Trophoblast cell (in vitro differentiated cells and primary cell): ENCODE data around the gene DUS3L.
"Not testable (repeated sequence)": the region's sequence is repeated elsewhere in the genome, so short reads cannot be mapped to it uniquely, and the experiment has no call there.

ENCODE experiments used
- DNase-seq, 2 donors: peaks; one replicate each; pipeline ENCODE4 v3.0.0-alpha.2; 2016
- H2AFZ ChIP-seq: 2 replicates; pipeline ENCODE4 v1.6.1; 2013; ENCODE audit warnings: low read length, moderate library complexity, mild to moderate bottlenecking; ENCODE audit not compliant: insufficient read depth, poor library complexity
- H2AK5ac ChIP-seq: 2 replicates; pipeline ENCODE4 v1.6.1; 2013; ENCODE audit warnings: mild to moderate bottlenecking, low read length
- H2BK120ac ChIP-seq: 2 replicates; pipeline ENCODE4 v1.6.1; 2013; ENCODE audit warnings: low read length, mild to moderate bottlenecking, moderate library complexity; ENCODE audit not compliant: insufficient read depth, poor library complexity
- H2BK12ac ChIP-seq: 2 replicates; pipeline ENCODE4 v1.6.1; 2013; ENCODE audit warnings: mild to moderate bottlenecking, low read length, moderate library complexity
- H2BK5ac ChIP-seq: 2 replicates; pipeline ENCODE4 v1.6.1; 2013; ENCODE audit warnings: low read length, low read depth, moderate library complexity, mild to moderate bottlenecking; ENCODE audit not compliant: poor library complexity
- H3K14ac ChIP-seq: 2 replicates; pipeline ENCODE4 v1.6.1; 2013; ENCODE audit warnings: mild to moderate bottlenecking, low read length
- H3K18ac ChIP-seq: 2 replicates; pipeline ENCODE4 v1.6.1; 2013; ENCODE audit warnings: mild to moderate bottlenecking, low read length
- H3K23ac ChIP-seq: 2 replicates; pipeline ENCODE4 v1.6.1; 2013; ENCODE audit warnings: low read length
- H3K27ac ChIP-seq: 2 replicates; pipeline ENCODE4 v1.5.1; 2013; ENCODE audit warnings: low read depth, mild to moderate bottlenecking, inconsistent platforms, low read length, moderate library complexity
- H3K27me3 ChIP-seq: 2 replicates; pipeline ENCODE4 v1.6.1; 2013; ENCODE audit warnings: inconsistent platforms, mild to moderate bottlenecking, low read length, moderate library complexity; ENCODE audit not compliant: insufficient read depth
- H3K36me3 ChIP-seq, 2 experiments: 1 replicate in 1 of 2; 2 replicates in 1 of 2; pipeline ENCODE4 v1.6.1; 2013; ENCODE audit warnings: low read length in 2 of 2, mild to moderate bottlenecking in 2 of 2, moderate library complexity in 1 of 2; ENCODE audit not compliant: insufficient read depth in 2 of 2, control insufficient read depth in 1 of 2
- H3K4ac ChIP-seq: 2 replicates; pipeline ENCODE4 v1.6.1; 2013; ENCODE audit warnings: low read depth, mild to moderate bottlenecking, low read length, moderate library complexity
- H3K4me1 ChIP-seq, 2 experiments: 1 replicate in 1 of 2; 2 replicates in 1 of 2; pipeline ENCODE4 v1.6.1; 2013; ENCODE audit warnings: low read length in 2 of 2, mild to moderate bottlenecking in 2 of 2, moderate library complexity in 1 of 2; ENCODE audit not compliant: insufficient read depth in 2 of 2, control insufficient read depth in 1 of 2
- H3K4me2 ChIP-seq: 2 replicates; pipeline ENCODE4 v1.6.1; 2013; ENCODE audit warnings: inconsistent platforms, mild to moderate bottlenecking, low read length, moderate library complexity
- H3K4me3 ChIP-seq: 2 replicates; pipeline ENCODE4 v1.5.1; 2013; ENCODE audit warnings: mild to moderate bottlenecking, low read depth, low read length, inconsistent platforms
- H3K79me1 ChIP-seq: one replicate; pipeline ENCODE4 v1.6.1; 2013; ENCODE audit warnings: low read length
- H3K79me2 ChIP-seq: 2 replicates; pipeline ENCODE4 v1.6.1; 2013; ENCODE audit warnings: low read length, mild to moderate bottlenecking; ENCODE audit not compliant: control insufficient read depth, insufficient read depth, poor library complexity
- H3K9ac ChIP-seq: 2 replicates; pipeline ENCODE4 v1.6.1; 2013; ENCODE audit warnings: mild to moderate bottlenecking, low read length
- H3K9me3 ChIP-seq: 2 replicates; pipeline ENCODE4 v1.6.1; 2013; ENCODE audit warnings: low read depth, mild to moderate bottlenecking, control low read depth, inconsistent platforms, low read length; ENCODE audit not compliant: insufficient read depth
- H4K12ac ChIP-seq: 2 replicates; pipeline ENCODE4 v1.6.1; 2013; ENCODE audit warnings: low read depth, mild to moderate bottlenecking, low read length, moderate library complexity
- H4K8ac ChIP-seq: 2 replicates; pipeline ENCODE4 v1.6.1; 2013; ENCODE audit warnings: low read depth, mild to moderate bottlenecking, low read length, moderate library complexity
- H4K91ac ChIP-seq: one replicate; pipeline ENCODE4 v1.6.1; 2013; ENCODE audit warnings: low read depth, mild to moderate bottlenecking, low read length, moderate library complexity
- WGBS: extraction: QIAGEN DNeasy Blood & Tissue Kit; methylation state at CpG from one replicate; pipeline ENCODE4 v1.1.7; 2013; ENCODE audit warnings: missing lambda C conversion rate; ENCODE audit not compliant: insufficient read length, insufficient coverage; ENCODE audit errors: extremely low coverage; 5-methylcytosine and 5-hydroxymethylcytosine counted together

The DUS3L gene

DNA sequence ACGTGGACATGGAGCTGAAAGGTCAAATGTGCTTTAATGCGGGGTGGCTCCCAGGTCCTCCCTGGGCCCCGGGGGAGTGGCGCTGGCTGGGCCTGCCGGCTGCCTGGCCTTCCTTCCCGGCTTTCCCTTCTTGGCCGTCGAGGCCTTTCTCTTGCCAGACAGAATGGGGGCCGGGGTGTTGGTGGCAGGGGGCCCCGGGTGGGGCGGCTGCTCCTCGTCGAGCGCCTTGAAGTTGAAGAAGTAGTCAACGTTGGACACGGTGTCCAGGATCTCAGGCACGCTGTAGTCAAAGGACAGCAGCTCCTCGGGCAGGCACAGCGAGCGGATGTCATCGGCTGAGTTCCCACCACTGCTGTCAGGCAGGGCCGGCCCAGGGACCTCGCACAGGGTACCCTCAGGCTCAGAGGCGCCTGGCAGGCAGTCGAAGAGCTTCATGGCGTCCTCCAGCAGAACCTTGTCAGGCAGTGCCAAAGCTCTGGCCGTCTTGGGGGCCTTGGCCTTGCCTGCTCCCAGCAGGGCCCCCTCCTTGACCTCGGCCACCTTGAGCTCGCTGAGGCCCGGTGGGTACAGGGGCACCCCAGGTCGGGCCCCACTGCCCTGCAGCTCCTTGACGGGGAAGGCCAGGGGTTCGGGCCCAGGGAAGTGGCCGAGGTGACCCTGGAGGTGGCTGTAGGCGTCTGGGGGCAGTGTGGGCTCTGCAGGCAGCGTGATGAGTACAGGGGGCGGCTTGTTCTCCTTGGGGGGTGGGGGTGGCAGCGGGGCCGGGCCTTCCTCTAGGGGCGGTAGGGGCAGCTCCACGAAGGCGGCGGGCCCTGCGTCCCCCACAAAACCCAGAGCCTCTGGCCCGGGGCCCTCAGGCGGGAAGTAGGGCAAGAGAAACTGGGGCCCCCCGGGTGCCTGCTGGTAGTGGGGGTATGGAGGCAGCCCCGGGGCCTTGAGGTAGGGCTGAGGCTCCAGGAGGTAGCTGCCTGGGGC is 7.7 kb downstream of the DUS3L start:
- no peak overlapping the region for H2BK12ac ChIP-seq
- no peaks in the 10 kb centered on the region for H3K4me1 ChIP-seq
- no peak overlapping the region for H4K8ac ChIP-seq
- H2AFZ ChIP-seq, result no peak overlapping the region
- H3K79me1 ChIP-seq, result no peaks in the 10 kb centered on the region
- no peak overlapping the region for H2AK5ac ChIP-seq
- no peaks in the 10 kb centered on the region for H3K79me2 ChIP-seq
- H3K9me3 ChIP-seq, result peaks cover 6% of the 10 kb centered on the region
- no peak overlapping the region for H3K27ac ChIP-seq
- H4K91ac ChIP-seq, result no peak overlapping the region
- peaks cover 42 to 44% of the 10 kb centered on the region in 2 experiments for H3K36me3 ChIP-seq
- no CpG with 5 or more reads among the region's 48 CpGs for WGBS
- H3K4me3 ChIP-seq, result no peak overlapping the region
- DNase-seq, result no peak
- no peak overlapping the region for H3K14ac ChIP-seq
- no peak overlapping the region for H3K9ac ChIP-seq
- H2BK120ac ChIP-seq, result no peak overlapping the region
- no peak overlapping the region for H4K12ac ChIP-seq
- H3K4ac ChIP-seq, result no peak overlapping the region
- H2BK5ac ChIP-seq, result no peak overlapping the region
- peaks cover 2% of the 10 kb centered on the region for H3K27me3 ChIP-seq
- H3K18ac ChIP-seq, result no peak overlapping the region
- H3K4me2 ChIP-seq, result no peak overlapping the region
- H3K23ac ChIP-seq, result no peak overlapping the region

DNA sequence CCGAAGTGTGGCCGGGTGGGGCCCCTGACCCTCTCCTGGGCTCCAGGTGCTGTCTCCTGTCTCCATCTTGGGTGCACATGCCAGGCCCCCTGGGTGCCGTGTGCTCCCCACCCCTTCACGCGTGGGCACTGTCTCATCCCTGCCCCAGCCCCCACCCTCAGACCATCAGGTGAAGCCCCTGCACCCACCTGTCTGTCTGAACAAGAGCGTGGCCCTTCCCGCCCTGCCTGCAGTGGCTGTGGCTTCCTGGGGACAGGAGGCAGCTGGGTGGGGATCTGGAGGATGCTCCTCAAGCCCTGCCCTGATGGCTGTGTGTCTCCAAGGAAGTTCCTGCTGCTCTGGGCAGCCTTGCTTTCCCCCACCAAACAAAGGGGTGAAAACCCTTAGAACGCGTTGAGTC is 8.6 kb downstream of the DUS3L start:
- no peak overlapping the region for H4K91ac ChIP-seq
- no peak overlapping the region for H4K8ac ChIP-seq
- peaks cover 2% of the 10 kb centered on the region for H3K27me3 ChIP-seq
- peaks cover 33 to 35% of the 10 kb centered on the region in 2 experiments for H3K36me3 ChIP-seq
- no peak overlapping the region for H2BK120ac ChIP-seq
- no peak overlapping the region for H3K4me3 ChIP-seq
- H3K18ac ChIP-seq, result no peak overlapping the region
- no peak overlapping the region for H3K27ac ChIP-seq
- no peaks in the 10 kb centered on the region for H3K79me1 ChIP-seq
- H3K23ac ChIP-seq, result no peak overlapping the region
- H3K4me1 ChIP-seq, result no peaks in the 10 kb centered on the region
- no peak overlapping the region for H2BK5ac ChIP-seq
- H3K14ac ChIP-seq, result no peak overlapping the region
- DNase-seq, result no peak
- H3K9me3 ChIP-seq, result peaks cover 6% of the 10 kb centered on the region
- no peak overlapping the region for H2AK5ac ChIP-seq
- no peaks in the 10 kb centered on the region for H3K79me2 ChIP-seq
- no peak overlapping the region for H4K12ac ChIP-seq
- no peak overlapping the region for H3K4me2 ChIP-seq
- H3K4ac ChIP-seq, result no peak overlapping the region
- no peak overlapping the region for H3K9ac ChIP-seq
- WGBS, result no CpG with 5 or more reads among the region's 9 CpGs
- no peak overlapping the region for H2AFZ ChIP-seq
- no peak overlapping the region for H2BK12ac ChIP-seq

DNA sequence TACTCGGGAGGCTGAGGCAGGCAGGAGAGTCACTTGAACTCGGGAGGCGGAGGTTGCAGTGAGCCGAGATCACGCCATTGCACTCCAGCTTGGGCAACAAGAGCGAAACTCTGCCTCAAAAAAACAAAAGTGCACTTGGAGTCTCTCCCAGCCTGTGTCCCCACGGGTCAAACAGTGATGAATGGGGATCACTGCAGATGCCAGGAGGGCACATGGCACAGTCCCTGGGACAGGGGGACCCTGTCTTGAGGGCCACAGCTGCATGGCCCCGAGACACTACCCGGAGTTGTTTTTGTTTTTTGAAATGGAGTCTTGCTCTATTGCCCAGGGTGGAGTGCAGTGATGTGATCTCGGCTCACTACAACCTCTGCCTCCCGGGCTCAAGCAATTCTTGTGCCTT is 10.0 kb downstream of the DUS3L start:
- WGBS, result no CpG with 5 or more reads among the region's 11 CpGs
- not testable (repeated sequence) for H4K8ac ChIP-seq, H3K4me1 ChIP-seq, H3K79me2 ChIP-seq, H4K91ac ChIP-seq, H2AFZ ChIP-seq, H3K9me3 ChIP-seq, H3K4me3 ChIP-seq, H3K4ac ChIP-seq, H3K9ac ChIP-seq, H2BK5ac ChIP-seq, H2BK12ac ChIP-seq, H3K14ac ChIP-seq, H3K23ac ChIP-seq, H3K18ac ChIP-seq, H3K27ac ChIP-seq, H3K79me1 ChIP-seq, H2BK120ac ChIP-seq, H3K27me3 ChIP-seq, H4K12ac ChIP-seq, H3K4me2 ChIP-seq, H2AK5ac ChIP-seq, DNase-seq
- H3K36me3 ChIP-seq, result peaks cover 19 to 21% of the 10 kb centered on the region in 2 experiments

DNA sequence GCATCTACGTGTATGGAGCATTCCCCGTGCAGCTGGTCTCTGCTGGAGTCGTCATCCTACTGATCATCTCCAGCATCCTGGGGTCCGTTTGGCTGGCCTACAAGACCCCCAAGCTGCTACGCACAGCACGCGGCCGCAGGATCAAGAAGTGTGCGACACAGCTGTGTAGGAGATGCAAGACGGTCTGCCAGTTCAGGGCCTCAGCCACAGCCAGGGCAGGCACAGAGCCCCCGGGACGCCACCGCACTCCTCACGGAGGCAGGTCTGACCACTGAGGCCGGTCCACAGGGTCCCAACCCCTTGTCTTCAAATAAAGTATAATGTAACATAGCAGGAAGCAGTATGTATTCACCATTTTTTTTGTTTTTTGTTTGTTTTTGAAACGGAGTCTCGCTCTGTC is 12.6 kb downstream of the DUS3L start:
- no peak overlapping the region for H3K27ac ChIP-seq
- H3K9me3 ChIP-seq, result peaks cover 2% of the 10 kb centered on the region
- DNase-seq, result no peak
- H3K79me2 ChIP-seq, result no peaks in the 10 kb centered on the region
- no peak overlapping the region for H3K4ac ChIP-seq
- H3K23ac ChIP-seq, result no peak overlapping the region
- no peak overlapping the region for H3K4me3 ChIP-seq
- WGBS, result no CpG with 5 or more reads among the region's 17 CpGs
- no peak overlapping the region for H2BK5ac ChIP-seq
- no peak overlapping the region for H2BK12ac ChIP-seq
- H4K12ac ChIP-seq, result no peak overlapping the region
- H3K4me2 ChIP-seq, result no peak overlapping the region
- H2AFZ ChIP-seq, result no peak overlapping the region
- no peak overlapping the region for H4K91ac ChIP-seq
- no peak overlapping the region for H4K8ac ChIP-seq
- peaks cover 0 to 2% of the 10 kb centered on the region in 2 experiments for H3K36me3 ChIP-seq
- H3K9ac ChIP-seq, result no peak overlapping the region
- no peaks in the 10 kb centered on the region for H3K4me1 ChIP-seq
- peaks cover 2% of the 10 kb centered on the region for H3K27me3 ChIP-seq
- H3K79me1 ChIP-seq, result no peaks in the 10 kb centered on the region
- H2AK5ac ChIP-seq, result no peak overlapping the region
- no peak overlapping the region for H3K18ac ChIP-seq
- no peak overlapping the region for H2BK120ac ChIP-seq
- H3K14ac ChIP-seq, result no peak overlapping the region
